VCaP (cell line): ENCODE results near the gene ADM.

Source experiments
- H3K27ac ChIP-seq: fragments of 450-650 bp; 2 replicates; pipeline ENCODE4 v1.5.1; 2017
- TF ChIP-seq, protein P1 (sequence below): fragments of 450-650 bp; conservative IDR thresholded peaks from 2 replicates; pipeline ENCODE4 v1.5.1; 2017; ENCODE audit warnings: mild to moderate bottlenecking, moderate library complexity

The ADM gene

DNA sequence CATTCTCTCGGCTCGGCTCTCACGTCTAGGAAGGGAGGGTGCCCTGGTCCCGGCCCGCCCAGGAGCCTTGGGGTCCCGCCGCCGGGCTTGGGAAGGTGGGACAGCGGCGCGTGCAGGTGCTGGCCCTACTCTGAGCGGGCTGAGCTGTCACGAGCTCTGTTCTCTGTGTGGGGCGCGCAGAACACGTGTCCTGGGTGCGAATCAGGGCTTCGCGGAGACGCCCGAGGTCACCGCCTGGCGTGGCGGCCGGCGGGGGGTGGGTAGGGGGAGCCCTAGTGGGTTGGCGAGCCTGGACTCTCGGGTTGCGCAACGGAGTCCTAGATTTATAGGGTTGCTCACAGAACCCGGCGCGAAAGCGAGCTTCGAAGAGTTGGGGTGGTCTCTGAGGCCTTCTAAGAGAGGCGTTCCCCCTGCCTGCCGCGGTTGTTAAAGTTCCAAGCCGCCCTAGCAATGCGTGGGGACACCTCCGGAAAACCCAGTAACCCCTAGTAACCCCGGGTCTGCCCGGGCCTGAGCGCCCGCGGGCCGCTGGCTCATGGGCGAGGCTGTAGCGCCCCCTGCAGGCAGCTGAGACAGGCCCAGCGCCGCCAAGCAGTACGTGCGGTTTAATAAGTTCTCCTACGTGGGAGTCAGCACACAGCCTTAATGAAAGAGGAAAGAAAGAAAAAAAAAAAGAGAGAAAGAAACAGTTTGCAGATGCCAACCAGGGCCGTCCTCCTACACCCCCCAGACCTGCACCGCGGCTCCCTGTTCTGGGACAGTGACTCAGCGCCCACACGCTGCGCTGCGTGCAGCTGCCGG is 2.7 kb downstream of the ADM start:
- TF ChIP-seq, protein P1, sequence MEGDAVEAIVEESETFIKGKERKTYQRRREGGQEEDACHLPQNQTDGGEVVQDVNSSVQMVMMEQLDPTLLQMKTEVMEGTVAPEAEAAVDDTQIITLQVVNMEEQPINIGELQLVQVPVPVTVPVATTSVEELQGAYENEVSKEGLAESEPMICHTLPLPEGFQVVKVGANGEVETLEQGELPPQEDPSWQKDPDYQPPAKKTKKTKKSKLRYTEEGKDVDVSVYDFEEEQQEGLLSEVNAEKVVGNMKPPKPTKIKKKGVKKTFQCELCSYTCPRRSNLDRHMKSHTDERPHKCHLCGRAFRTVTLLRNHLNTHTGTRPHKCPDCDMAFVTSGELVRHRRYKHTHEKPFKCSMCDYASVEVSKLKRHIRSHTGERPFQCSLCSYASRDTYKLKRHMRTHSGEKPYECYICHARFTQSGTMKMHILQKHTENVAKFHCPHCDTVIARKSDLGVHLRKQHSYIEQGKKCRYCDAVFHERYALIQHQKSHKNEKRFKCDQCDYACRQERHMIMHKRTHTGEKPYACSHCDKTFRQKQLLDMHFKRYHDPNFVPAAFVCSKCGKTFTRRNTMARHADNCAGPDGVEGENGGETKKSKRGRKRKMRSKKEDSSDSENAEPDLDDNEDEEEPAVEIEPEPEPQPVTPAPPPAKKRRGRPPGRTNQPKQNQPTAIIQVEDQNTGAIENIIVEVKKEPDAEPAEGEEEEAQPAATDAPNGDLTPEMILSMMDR = peak; percentile 94
- H3K27ac ChIP-seq = peak overlapping the region; percentile 96

GRCh38 chr11:10308201-10308954 is 3.5 kb downstream of the ADM start:
- TF ChIP-seq, protein P1 = no peak
- H3K27ac ChIP-seq = peak overlapping the region; percentile 96

- H3K27ac ChIP-seq = peak overlapping the region; percentile 96
- TF ChIP-seq, protein P1 = no peak
Observed at GRCh38 chr11:10309163-10310093, 4.6 kb downstream of the ADM start.

DNA sequence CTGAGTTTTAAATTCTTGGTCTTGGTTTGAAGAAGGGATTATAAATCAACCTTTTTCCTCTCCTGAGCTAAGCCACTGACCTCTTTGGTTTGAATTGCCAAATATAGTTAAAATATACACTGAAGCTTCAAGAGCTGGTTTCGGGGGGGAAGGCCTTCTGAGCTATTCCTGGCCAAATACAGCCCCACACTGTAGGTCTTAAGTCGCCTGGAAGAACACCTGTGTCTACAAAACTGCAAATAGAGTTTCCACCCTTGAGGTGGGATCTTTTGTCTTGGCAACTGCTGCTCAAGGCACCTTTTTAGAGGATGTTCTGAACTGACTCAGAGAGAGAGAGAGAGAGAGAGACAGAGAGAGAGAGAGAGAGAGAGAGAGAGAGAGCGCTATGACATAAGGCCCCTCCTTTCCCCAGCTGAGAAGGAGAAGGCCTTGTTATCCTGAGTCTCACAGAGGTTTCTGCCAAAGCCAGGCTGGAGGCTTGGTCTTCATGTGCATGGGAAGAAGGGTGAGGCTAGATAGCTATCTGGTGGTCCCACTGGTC is 5.5 kb downstream of the ADM start:
- H3K27ac ChIP-seq = no peak overlapping the region
- TF ChIP-seq, protein P1 = no peak

- TF ChIP-seq, protein P1 = no peak
- H3K27ac ChIP-seq = no peak overlapping the region
Observed at GRCh38 chr11:10311802-10312201, 6.9 kb downstream of the ADM start.

DNA sequence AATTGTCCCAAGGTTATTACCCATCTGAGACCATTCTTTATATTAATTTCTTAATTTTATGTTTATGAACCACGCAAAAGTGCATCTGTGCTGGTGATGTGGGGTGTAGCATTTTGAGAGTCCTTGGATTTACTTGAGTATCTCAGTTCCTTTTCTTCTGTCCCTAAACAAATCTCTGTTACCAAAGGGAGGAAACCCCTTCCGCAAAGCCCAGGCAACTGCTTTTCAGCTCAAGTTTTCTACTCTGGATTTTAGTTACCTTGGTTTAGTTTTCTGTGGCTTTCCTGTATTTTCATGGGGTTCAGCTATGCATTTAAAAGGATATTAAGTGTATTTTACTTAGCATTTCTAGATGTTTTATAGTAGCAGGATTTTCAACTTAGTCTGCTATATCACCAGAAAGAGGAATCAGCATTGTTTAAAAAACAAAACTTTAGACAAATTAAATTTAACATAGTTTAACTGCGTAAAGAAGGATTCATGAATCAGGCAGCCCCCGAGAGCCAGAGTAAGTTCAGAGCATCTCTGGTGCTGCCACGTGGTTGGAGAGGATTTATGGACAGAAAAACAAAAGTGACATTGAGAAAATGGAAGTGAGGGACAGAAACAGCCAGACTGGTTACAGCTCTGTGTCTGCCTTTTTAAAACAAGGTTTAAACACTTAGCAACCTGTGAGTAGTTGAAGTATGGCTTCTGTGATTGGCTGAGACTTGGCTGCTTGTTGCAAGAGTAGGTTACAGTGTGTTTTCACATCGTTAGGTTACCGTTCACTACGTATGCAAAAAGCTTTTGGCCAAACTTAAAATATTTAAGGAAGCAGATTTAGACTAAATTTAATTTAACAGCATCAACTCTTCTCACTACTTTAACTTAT is 9.6 kb downstream of the ADM start:
- H3K27ac ChIP-seq = no peak overlapping the region
- TF ChIP-seq, protein P1 = no peak
